HFF-Myc (cell line): ENCODE measurements around the gene DLGAP1.
"Not testable (repeated sequence)": the region's sequence is repeated elsewhere in the genome, so short reads cannot be mapped to it uniquely, and the experiment has no call there.

Experiments
- DNase-seq: peaks from one replicate; pipeline ENCODE4 v3.0.0-alpha.2; 2011; ENCODE audit warnings: low read depth; ENCODE audit errors: extremely low read depth
- H3K4me3 ChIP-seq: replicated peaks from 2 replicates; pipeline ENCODE4 v1.5.1; 2011; ENCODE audit warnings: low read depth, mild to moderate bottlenecking, control low read depth, low read length
- TF ChIP-seq, protein P1 (sequence below): IDR thresholded peaks from 2 replicates; pipeline ENCODE4 v1.5.1; 2012; ENCODE audit warnings: mild to moderate bottlenecking, low read depth, low read length, control low read depth; ENCODE audit errors: missing control alignments

DLGAP1 gene

DNA sequence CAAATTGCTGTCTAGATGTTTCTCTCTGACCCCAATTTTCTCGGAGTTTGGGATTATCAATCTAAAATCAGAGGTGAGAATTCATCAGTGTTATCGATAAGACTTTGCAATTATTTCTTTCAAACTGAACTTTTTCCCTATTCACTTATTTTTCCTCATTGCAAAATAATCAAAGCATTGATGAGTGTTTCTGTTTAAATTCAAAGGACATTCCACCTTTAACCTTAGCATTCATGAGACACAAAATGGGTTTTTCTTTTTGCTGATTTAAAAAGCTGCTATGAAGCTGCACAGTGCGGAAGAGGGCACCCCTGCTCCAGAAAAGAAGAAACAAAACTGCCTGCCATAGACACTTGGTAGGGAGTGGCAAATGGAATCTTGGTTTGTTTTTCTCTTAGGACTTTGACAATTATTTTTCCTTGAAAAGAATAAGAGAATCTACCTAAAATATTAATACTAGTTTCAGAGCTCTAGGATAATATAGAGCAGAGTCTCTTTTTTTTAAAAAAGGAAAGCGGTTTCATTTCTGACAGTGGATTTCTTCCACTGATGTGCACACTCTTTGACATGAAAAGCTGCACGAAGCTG is 801.8 kb downstream of the DLGAP1 start:
- no peak overlapping the region for H3K4me3 ChIP-seq
- TF ChIP-seq, protein P1, sequence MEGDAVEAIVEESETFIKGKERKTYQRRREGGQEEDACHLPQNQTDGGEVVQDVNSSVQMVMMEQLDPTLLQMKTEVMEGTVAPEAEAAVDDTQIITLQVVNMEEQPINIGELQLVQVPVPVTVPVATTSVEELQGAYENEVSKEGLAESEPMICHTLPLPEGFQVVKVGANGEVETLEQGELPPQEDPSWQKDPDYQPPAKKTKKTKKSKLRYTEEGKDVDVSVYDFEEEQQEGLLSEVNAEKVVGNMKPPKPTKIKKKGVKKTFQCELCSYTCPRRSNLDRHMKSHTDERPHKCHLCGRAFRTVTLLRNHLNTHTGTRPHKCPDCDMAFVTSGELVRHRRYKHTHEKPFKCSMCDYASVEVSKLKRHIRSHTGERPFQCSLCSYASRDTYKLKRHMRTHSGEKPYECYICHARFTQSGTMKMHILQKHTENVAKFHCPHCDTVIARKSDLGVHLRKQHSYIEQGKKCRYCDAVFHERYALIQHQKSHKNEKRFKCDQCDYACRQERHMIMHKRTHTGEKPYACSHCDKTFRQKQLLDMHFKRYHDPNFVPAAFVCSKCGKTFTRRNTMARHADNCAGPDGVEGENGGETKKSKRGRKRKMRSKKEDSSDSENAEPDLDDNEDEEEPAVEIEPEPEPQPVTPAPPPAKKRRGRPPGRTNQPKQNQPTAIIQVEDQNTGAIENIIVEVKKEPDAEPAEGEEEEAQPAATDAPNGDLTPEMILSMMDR: no peak
- no peak for DNase-seq

DNA sequence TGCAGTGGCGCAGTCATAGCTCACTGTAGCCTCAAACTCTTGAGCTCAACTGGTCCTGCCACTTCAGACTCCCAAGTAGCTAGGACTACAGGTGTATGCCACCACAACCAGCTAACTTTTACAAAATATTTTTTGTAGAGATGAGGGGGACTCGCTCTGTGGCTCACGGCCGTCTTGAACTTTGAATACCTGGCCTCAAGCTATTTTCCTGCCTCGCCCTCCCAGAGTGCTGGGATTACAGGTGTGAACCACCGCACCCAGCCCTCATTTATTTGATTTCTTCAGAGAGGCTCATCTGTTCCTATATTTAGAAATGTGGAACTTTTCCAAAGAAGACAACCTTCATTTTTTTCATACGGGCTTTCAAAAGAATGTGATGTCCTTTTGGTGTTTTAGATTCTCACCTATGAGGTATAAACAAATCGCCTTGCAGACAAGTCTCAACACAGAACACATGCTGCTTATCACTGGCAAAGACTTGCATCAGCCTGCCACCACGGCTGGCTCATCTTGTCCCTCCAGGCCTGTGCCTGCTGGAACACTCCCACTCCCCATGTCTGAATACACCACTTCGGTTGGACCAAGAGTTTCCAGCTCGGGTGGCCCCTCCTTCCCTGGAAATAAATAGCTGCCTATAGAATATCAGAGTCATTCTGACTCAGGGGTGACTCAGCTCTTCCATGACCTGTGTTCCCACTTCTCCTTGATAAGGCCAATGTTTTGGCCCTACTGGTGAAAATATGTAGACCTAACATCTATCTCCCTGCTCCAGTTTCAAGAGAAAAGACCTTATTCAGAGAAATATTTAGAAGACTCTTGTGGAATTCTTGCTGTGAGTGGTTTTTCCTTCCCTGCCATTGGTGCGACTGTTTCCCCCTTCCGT is 802.5 kb downstream of the DLGAP1 start:
- peak; percentile 86 for DNase-seq
- TF ChIP-seq, protein P1: no peak
- H3K4me3 ChIP-seq: no peak overlapping the region

DNA sequence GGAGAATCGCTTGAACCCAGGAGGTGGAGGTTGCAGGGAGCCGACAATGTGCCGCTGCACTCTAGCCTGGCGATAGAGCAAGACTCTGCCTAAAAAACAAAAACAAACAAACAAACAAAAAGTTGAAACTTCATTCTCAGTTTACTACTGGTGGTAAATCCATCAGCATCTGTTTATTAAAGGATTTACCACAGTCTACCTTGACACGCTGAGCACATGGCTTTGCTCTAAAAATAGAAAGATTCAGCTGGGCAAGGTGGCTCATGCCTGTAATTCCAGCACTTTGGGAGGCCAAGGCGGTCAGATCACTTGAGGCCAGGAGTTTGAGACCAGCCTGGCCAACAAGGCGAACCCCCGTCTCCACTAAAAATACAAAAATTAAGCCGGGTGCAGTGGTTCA is 803.8 kb downstream of the DLGAP1 start:
- H3K4me3 ChIP-seq: no peak overlapping the region
- TF ChIP-seq, protein P1: no peak
- no peak for DNase-seq

DNA sequence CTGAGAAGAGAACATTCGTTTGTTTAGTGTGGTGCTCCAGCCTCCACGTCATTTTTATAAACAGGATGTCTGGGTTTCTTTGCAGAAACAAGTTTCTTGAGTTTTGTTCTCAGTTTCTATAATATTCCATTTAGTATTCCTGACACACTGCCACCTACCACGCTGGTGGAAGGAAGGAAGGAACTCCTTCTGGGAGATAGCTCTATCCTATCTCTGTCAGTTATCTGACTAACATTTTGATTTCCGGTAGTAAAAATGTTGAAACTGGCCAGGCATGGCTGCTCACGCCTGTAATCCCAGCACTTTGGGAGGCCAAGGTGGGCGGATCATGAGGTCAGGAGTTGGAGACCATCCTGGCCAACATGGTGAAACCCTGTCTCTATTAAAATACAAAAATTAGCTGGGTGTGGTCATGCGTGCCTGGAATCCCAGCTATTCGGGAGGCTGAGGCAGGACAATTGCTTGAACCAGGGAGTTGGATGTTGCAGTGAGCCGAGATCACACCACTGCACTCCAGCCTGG is 804.5 kb downstream of the DLGAP1 start:
- DNase-seq, H3K4me3 ChIP-seq: not testable (repeated sequence)

DNA sequence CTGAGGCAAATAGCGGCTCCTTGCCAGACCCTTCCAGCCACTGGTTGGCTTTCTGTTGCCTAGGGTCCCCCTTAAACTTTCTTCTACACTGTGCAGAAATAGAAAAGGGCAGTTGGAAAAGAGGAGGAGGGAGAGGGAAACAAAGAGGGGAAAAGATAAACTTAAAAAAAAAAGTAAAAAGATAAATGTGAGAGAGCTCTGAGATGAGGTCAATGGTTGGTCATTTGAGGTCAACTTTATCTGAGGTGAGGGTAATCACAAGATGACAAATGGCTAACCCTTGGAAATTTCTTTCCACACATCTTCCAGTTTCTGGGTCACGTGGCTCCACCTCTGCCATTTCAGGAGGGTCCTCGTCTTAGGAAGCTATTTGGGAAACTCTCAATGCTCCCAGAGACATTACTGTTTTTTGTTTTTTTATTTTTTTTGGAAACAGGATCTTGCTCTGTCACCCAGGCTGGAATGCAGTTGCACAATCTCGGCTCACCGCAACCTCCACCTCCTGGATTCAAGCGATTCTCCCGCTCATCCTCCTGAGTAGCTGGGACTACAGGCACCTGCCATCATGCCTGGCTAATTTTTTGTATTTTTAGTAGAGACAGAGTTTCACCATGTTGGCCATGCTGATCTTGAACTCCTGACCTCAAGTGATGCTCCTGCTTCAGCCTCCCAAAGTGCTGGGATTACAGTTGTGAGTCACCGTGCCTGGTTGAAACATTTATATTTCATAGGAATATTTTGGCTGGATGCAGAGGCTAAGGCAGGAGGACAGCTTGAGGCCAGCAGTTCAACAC is 805.3 kb downstream of the DLGAP1 start:
- no peak overlapping the region for H3K4me3 ChIP-seq
- TF ChIP-seq, protein P1: no peak
- no peak for DNase-seq

DNA sequence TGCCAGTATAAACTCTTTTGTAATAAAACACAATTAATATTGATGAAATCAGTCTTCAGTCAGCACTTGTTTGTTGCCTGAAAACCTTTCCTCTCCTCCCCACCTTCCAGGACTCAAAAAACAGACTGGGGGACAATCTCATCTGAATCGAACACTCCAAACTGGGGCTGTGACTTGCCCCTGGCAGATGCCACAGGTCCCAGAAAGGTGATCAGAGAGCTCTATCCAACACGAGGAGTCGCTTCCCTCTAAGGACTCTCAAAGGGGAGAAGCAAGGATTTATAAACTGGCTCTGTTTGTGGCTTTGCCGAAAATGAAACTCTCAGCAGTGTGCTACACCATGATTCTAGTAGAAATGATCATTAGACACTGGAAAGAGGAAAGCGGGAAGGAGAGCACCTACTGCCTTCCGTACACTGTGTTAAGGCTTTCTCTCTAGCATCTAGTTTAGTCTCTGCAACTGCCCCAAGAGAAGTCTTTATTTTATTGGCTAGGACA is 805.9 kb downstream of the DLGAP1 start:
- TF ChIP-seq, protein P1: no peak
- DNase-seq: no peak
- H3K4me3 ChIP-seq: no peak overlapping the region
